RWPE2 (cell line): ENCODE data around the gene SCGB1A1.
A peak's percentile ranks its signal among the peaks of the same experiment; 100 is the strongest.

ENCODE experiments used
- ATAC-seq: fragments of 200-7000 bp; cut with Tn5 transposase; 3 replicates; pipeline ENCODE4 v1.9.1; 2021; ENCODE audit warnings: low read depth
- DNase-seq: peaks from one replicate; pipeline ENCODE4 v3.0.0-alpha.2; 2020; ENCODE audit warnings: low spot score
- H3K27ac ChIP-seq: fragments of 450-650 bp; 2 replicates; pipeline ENCODE4 v1.5.1; 2017; ENCODE audit warnings: mild to moderate bottlenecking; ENCODE audit not compliant: poor library complexity, severe bottlenecking
- H3K27me3 ChIP-seq: fragments of 250-450 bp; sonication (Bioruptor Pico); 2 replicates; pipeline ENCODE4 v1.5.1; 2021; ENCODE audit warnings: mild to moderate bottlenecking, moderate library complexity; ENCODE audit not compliant: insufficient read depth, poor library complexity, severe bottlenecking
- H3K36me3 ChIP-seq: fragments of 250-450 bp; sonication (Bioruptor Pico); 2 replicates; pipeline ENCODE4 v1.5.1; 2020; ENCODE audit warnings: low read depth, mild to moderate bottlenecking, moderate library complexity
- H3K4me1 ChIP-seq: fragments of 250-450 bp; sonication (Bioruptor Pico); 2 replicates; pipeline ENCODE4 v1.5.1; 2021; ENCODE audit warnings: mild to moderate bottlenecking, moderate library complexity; ENCODE audit not compliant: insufficient read depth, poor library complexity, severe bottlenecking
- H3K4me3 ChIP-seq: fragments of 250-450 bp; sonication (Bioruptor Pico); 2 replicates; pipeline ENCODE4 v1.5.1; 2021; ENCODE audit warnings: mild to moderate bottlenecking, moderate library complexity; ENCODE audit not compliant: severe bottlenecking
- H3K9me3 ChIP-seq: fragments of 250-450 bp; sonication (Bioruptor Pico); 2 replicates; pipeline ENCODE4 v1.5.1; 2021; ENCODE audit warnings: mild to moderate bottlenecking, moderate library complexity; ENCODE audit not compliant: severe bottlenecking
- CTCF ChIP-seq: fragments of 450-650 bp; IDR thresholded peaks from one replicate; pipeline ENCODE4 v1.5.1; 2017; ENCODE audit warnings: mild to moderate bottlenecking, moderate library complexity; ENCODE audit not compliant: poor library complexity, severe bottlenecking

The SCGB1A1 gene

GRCh38 chr11:62410972-62411371 lies 7.9 kb upstream of the SCGB1A1 start:
- H3K9me3 ChIP-seq = no peaks in the 10 kb centered on the region
- peaks cover 8% of the 10 kb centered on the region for H3K4me1 ChIP-seq
- TF ChIP-seq CTCF = no peak
- H3K36me3 ChIP-seq = no peaks in the 10 kb centered on the region
- ATAC-seq (peak; percentile 87), DNase-seq (no peak)
- H3K27me3 ChIP-seq = no peaks in the 10 kb centered on the region
- H3K27ac ChIP-seq = no peak overlapping the region
- H3K4me3 ChIP-seq = no peak overlapping the region

- H3K4me3 ChIP-seq = no peak overlapping the region
- H3K27ac ChIP-seq = no peak overlapping the region
- DNase-seq (no peak), ATAC-seq (no peak)
- no peaks in the 10 kb centered on the region for H3K36me3 ChIP-seq
- H3K9me3 ChIP-seq = no peaks in the 10 kb centered on the region
- no peak for TF ChIP-seq CTCF
- H3K27me3 ChIP-seq = no peaks in the 10 kb centered on the region
- H3K4me1 ChIP-seq = peaks cover 8% of the 10 kb centered on the region
Observed at GRCh38 chr11:62411524-62411923, 7.3 kb upstream of the SCGB1A1 start.

GRCh38 chr11:62413060-62413696 lies 5.7 kb upstream of the SCGB1A1 start:
- H3K4me1 ChIP-seq = peaks cover 8% of the 10 kb centered on the region
- TF ChIP-seq CTCF = no peak
- no peaks in the 10 kb centered on the region for H3K36me3 ChIP-seq
- DNase-seq (no peak), ATAC-seq (no peak)
- H3K27me3 ChIP-seq = no peaks in the 10 kb centered on the region
- H3K9me3 ChIP-seq = no peaks in the 10 kb centered on the region
- no peak overlapping the region for H3K27ac ChIP-seq
- H3K4me3 ChIP-seq = no peak overlapping the region

GRCh38 chr11:62416596-62416995 lies 2.2 kb upstream of the SCGB1A1 start:
- H3K4me3 ChIP-seq = no peak overlapping the region
- no peaks in the 10 kb centered on the region for H3K9me3 ChIP-seq
- no peaks in the 10 kb centered on the region for H3K36me3 ChIP-seq
- no peak for DNase-seq
- H3K27ac ChIP-seq = no peak overlapping the region
- no peak for ATAC-seq
- H3K27me3 ChIP-seq = no peaks in the 10 kb centered on the region
- no peaks in the 10 kb centered on the region for H3K4me1 ChIP-seq
- TF ChIP-seq CTCF = no peak

GRCh38 chr11:62418136-62418535 lies 697 bp upstream of the SCGB1A1 start:
- H3K4me3 ChIP-seq = no peak overlapping the region
- no peak for ATAC-seq
- no peak for TF ChIP-seq CTCF
- H3K27ac ChIP-seq = no peak overlapping the region
- no peaks in the 10 kb centered on the region for H3K9me3 ChIP-seq
- H3K36me3 ChIP-seq = no peaks in the 10 kb centered on the region
- DNase-seq = no peak
- no peaks in the 10 kb centered on the region for H3K4me1 ChIP-seq
- no peaks in the 10 kb centered on the region for H3K27me3 ChIP-seq
